Effector CD8-positive, alpha-beta T cell (primary cell): ENCODE results near the gene PLXNB3.
A peak's percentile ranks its signal among the peaks of the same experiment; 100 is the strongest.

Experiments
- DNase-seq: peaks from one replicate; lab custom pipeline; 2025; lab: John Stamatoyannopoulos, UW

The PLXNB3 gene

GRCh38 chrX:153791104-153791852 is 27.2 kb downstream of the PLXNB3 start:
- no peak for DNase-seq

- DNase-seq: no peak
These were observed 28.3 kb downstream of the PLXNB3 start for GRCh38 chrX:153792368-153792767.

- no peak for DNase-seq
These were observed 29.2 kb downstream of the PLXNB3 start for GRCh38 chrX:153793291-153793690.

GRCh38 chrX:153794018-153794896 is 30.2 kb downstream of the PLXNB3 start, which contains the start of the genes IDH3G and SSR4:
Gene IDH3G (minus strand): TSS chrX:153794375. CDS start chrX:153794326, 49 bp downstream.
Gene SSR4 (plus strand): TSS chrX:153794668. CDS start chrX:153794688, 20 bp downstream.
- peak; percentile 90 for DNase-seq

GRCh38 chrX:153794897-153795816 is 31.1 kb downstream of the PLXNB3 start:
- no peak for DNase-seq

- DNase-seq: no peak
These were observed 33.5 kb downstream of the PLXNB3 start for GRCh38 chrX:153797415-153798015.

- DNase-seq: no peak
These were observed 35.3 kb downstream of the PLXNB3 start for GRCh38 chrX:153799326-153799725.

GRCh38 chrX:153800177-153800722 is 36.2 kb downstream of the PLXNB3 start:
- no peak for DNase-seq

- no peak for DNase-seq
These were observed 36.7 kb downstream of the PLXNB3 start for GRCh38 chrX:153800746-153801145.

GRCh38 chrX:153801669-153802068 is 37.6 kb downstream of the PLXNB3 start:
- DNase-seq: no peak

- DNase-seq: no peak
These were observed 38.5 kb downstream of the PLXNB3 start for GRCh38 chrX:153802513-153803045.

GRCh38 chrX:153803211-153804099 is 39.4 kb downstream of the PLXNB3 start:
- no peak for DNase-seq

- no peak for DNase-seq
These were observed 40.1 kb downstream of the PLXNB3 start for GRCh38 chrX:153804100-153804595.

GRCh38 chrX:153804621-153805020 is 40.6 kb downstream of the PLXNB3 start:
- DNase-seq: no peak

- no peak for DNase-seq
These were observed 41.4 kb downstream of the PLXNB3 start for GRCh38 chrX:153805436-153805835.

GRCh38 chrX:153806999-153807575 is 43.0 kb downstream of the PLXNB3 start:
- no peak for DNase-seq

GRCh38 chrX:153807976-153808375 is 43.9 kb downstream of the PLXNB3 start:
- no peak for DNase-seq

- DNase-seq: no peak
These were observed 48.2 kb downstream of the PLXNB3 start for GRCh38 chrX:153812220-153812619.

- no peak for DNase-seq
These were observed 49.1 kb downstream of the PLXNB3 start for GRCh38 chrX:153813161-153813560.
